GM19467 (cell line): ENCODE measurements around the gene MCF2L.

Experiments used
- ATAC-seq: cut with Tn5 transposase; IDR thresholded peaks from one replicate; pipeline ENCODE4 v1.9.1; 2021; ENCODE audit warnings: mild to moderate bottlenecking, moderate library complexity; ENCODE audit not compliant: unreplicated experiment

The MCF2L gene

DNA sequence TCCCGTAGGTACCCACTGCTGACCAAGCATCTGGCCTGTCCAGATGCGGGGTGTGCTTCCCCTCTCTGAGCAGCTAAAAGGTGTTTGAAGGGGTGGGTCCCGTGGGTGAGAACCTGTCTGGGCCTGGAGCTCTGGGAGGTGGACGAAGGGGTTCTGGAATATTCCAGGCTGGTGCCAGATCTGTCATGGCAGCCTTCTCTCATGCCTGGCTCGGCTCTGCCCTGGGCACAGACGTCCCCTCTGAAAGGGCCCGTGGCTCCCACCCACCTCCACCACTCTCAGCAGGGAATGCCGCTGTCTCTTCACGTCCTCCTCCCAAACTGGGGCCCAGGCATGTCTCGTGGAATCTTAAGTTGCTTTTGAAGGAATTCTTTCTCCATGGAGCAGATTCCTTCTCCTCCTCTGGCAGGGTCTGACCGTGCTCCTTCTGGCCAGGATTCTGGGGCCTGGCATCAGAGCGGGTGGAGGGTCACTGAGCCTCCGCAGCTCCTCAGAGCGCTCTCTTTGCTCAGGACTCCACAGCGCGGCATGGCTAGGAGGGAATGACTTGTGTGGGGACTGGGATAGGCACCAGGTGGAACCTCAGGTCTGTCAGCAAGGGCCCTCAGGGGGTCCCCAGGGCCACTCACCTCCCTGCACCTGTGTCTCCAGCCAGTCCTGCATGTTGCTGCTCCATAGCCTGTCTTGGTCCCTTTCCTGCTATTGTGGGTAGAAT lies 5.9 kb upstream of the MCF2L start:
- no peak for ATAC-seq

- ATAC-seq: no peak
Measured at GRCh38 chr13:112963641-112964040, 5.4 kb upstream of the MCF2L start.

DNA sequence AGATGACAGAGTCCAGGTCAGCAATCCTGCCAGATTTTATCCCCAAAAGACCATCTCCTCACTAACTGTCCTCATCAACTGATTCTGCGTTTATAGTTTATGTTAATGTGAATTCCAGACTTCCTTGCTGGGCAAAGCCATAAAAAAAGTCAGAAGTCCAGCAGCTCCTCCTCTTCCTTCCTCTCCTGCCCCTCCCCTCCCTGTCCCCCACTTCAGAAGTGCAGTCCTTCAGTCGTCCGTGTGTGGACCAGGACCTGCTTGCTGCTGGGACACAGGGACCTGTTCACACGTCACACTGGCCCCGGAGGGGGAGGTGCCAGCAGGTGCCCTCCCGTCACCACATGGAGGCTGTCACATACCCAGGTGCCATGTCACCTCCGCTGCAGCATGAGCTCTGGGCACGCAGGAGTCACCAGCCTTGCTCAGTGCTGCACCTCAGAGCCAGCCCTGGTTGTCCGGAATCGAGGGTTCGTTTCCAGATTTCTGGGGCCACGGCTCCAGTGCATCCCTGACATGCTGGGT lies 4.0 kb upstream of the MCF2L start:
- no peak for ATAC-seq

GRCh38 chr13:112965573-112966115 lies 3.4 kb upstream of the MCF2L start:
- no peak for ATAC-seq

DNA sequence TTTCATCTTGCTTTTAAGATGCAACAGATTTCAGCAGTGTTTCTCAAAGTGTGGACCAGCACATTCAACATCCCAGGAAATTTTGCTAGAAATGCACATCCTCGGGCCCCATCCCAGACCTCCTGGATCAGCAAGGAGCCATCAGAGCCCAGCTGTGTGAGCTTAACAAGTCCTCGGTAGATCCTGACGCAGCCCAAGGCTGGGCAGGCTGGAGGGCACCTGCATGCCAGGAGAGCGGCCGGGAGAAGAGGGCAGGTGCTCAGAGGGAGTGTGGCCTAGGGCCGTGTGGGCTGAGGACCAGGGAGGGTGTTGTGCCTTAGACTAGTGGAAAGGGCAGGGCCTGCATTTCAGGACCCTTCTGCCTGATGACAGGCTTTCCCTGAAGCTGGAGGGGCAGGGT lies 2.2 kb upstream of the MCF2L start:
- ATAC-seq: no peak

DNA sequence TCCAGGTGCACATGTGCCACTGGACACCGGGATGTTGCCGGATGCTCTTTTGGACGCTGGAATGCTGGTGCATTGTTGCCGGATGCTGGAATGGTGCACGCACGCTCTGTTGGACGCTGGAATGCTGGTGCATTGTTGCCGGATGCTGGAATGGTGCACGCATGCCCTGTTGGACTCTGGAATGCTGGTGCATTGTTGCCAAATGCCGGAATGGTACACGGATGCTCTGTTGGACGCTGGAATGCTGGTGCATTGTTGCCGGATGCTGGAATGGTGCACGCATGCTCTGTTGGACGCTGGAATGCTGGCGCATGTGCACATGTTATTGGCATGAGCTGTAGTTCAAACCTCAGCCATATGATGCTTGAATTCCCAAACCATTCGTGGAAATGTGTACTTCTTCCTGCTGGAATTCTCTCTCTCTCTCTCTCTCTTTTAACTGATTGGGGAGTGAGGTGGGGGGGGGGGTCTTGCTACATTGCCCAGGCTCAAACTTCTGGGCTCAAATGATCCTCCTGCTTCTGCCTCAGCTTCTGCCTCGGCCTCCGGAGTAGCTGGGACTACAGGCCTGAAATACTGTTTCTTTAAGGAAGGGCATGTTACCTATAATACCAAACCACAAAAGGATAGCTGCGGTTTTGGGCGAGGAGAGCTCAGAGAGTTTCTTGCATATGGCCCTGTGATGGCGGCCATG lies 1.2 kb upstream of the MCF2L start:
- ATAC-seq: no peak

GRCh38 chr13:112968380-112968909 lies 569 bp upstream of the MCF2L start:
- no peak for ATAC-seq

DNA sequence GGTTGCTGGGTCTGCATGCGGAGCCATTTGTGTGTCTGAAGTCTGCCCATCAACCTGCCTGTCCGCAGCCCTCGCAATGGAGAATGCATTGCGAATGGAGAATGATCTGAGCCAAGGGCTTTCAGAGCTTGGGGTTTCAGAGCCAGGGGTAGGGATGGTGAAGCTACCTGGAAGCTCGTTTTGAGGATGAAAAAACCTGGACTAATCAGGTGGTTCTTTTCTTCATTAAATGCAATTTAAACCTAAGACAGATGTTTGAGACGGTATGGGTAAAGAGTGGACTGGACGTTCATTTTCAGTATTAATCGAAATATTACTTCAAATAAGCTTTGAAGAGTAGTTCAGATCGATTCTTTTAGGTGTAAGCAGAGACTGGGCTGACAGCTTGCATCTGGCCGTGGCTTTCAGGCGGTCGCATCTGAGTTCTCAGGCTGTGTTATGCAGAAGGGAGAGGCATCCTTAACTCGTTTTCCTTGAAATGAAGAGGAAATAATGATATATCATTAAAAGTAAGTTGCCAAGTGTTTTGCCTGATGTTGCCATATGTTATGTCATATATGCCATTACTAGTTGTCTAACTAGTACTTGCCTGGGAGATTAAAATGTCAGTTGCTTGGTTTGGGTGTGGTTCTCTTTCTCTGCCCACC lies 801 bp downstream of the MCF2L start:
- ATAC-seq: no peak

DNA sequence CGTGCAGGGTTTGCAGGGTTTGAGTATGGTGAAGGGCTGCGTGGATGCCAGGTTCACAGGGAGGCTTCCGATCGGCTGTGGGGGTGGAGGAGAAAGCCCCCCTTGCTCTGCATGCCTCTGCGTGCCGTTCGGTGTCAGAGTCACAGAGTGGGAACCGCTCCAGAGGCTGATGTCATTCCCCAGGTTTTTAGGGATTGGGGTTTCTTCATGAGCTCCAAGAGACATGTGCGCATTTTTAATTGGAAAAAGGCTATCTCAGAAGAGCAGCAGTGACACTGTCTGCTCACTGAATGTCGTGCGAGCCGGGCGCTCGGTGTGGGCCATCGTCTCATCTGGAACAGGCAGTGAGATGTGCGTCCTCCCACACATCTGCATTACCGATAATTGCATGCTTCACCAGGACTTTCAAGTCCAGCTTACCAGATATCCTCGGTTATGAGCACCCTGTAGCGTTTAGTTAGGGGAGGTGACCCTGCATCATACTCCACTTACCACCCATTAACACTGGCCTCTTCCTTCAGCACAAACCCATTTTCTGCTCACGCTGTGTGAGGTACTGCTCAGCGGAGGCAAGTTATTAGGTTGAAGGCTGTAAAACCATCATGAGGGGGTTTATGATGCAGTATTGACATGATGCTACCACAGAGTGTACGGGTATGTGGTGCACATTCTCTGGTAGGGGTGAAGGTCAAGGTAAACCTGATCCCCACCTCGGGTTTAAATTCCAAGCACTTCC lies 1.7 kb downstream of the MCF2L start:
- ATAC-seq: no peak

- ATAC-seq: no peak
Measured at GRCh38 chr13:112971288-112971643, 2.3 kb downstream of the MCF2L start.

DNA sequence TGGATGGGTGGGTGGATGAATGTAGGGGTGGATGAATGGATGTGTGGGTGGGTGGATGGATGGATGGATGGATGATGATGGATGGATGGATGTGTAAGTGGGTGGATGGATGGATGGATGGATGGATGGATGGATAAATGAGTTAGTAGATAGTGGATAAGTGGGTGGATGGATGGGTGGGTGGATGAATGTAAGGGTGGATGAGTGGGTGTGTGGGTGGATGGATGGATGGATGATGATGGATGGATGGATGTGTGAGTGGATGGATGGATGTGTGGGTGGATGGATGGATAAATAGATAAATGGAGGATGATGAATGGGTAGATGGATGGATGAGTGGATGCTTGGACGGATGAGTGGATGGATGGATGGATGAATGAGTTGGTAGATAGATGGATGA lies 3.2 kb downstream of the MCF2L start:
- ATAC-seq: no peak

- ATAC-seq: no peak
Measured at GRCh38 chr13:112972867-112973576, 4.0 kb downstream of the MCF2L start.

- ATAC-seq: no peak
Measured at GRCh38 chr13:112973577-112973951, 4.5 kb downstream of the MCF2L start.

GRCh38 chr13:112974125-112974524 lies 5.1 kb downstream of the MCF2L start:
- ATAC-seq: no peak

- no peak for ATAC-seq
Measured at GRCh38 chr13:112974671-112975070, 5.7 kb downstream of the MCF2L start.

DNA sequence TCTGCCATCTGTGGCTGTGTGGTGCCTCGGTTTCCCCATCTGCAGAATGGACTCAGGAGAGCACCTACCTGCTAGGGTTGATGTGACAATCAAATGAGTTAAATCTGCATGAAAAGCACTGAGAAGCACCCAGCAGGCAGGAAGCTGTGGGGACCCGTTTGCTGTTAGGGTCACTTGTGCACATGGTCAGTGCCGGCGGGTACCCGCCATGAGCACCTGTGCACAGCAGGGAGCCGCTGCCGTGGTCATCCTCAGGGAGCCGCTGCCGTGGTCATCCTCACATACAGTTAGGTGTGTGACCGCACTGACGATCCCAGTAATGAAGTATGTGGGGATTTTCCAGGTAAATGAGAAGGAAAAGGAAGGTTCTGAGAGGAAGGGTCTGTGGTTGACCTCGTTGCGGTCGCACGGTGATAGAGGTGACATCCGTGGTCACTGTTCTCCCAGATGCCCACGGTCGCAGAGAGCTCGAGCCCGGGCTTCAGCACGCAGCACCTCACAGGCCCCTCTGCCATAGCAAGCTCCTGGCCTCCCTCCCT lies 6.5 kb downstream of the MCF2L start:
- ATAC-seq: no peak

- no peak for ATAC-seq
Measured at GRCh38 chr13:112976526-112976925, 7.5 kb downstream of the MCF2L start.

DNA sequence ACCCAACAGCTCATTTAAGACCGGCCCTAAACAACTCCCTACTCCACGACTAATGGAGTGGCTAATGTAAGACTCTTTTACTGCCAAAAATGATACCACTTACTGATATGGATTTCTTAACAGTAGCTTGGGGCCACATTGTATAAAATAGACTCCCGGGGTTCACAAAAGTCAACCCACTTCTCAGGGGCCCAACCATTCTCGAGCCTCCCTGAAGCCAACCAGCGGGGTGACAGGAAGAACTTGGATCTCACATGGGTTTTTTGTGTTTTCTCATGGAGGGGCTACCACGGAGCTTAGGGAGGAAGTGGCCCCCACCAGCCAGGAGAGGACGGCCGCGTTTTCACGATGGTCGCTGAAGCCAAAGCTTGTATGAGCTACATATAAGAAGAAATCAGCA lies 8.1 kb downstream of the MCF2L start:
- ATAC-seq: no peak

- ATAC-seq: no peak
Measured at GRCh38 chr13:112977525-112977924, 8.5 kb downstream of the MCF2L start.
